ENCODE measurements around the gene ZNF580.

The ZNF580 gene

GRCh38 chr19:55656988-55657747 is 16.4 kb downstream of the ZNF580 start:
- in situ Hi-C loops (cut with HindIII; ENCODE audit: low sequenced_read_pairs): no loop called here

- in situ Hi-C loops (cut with HindIII; ENCODE audit: low sequenced_read_pairs): no loop called here
Observed at GRCh38 chr19:55658846-55659459, 18.2 kb downstream of the ZNF580 start.

GRCh38 chr19:55659822-55660221 is 19.0 kb downstream of the ZNF580 start:
- in situ Hi-C loops (cut with HindIII; ENCODE audit: low sequenced_read_pairs): no loop called here

- in situ Hi-C loops (cut with HindIII; ENCODE audit: low sequenced_read_pairs): no loop called here
Observed at GRCh38 chr19:55660404-55660803, 19.6 kb downstream of the ZNF580 start.

GRCh38 chr19:55660991-55661390 is 20.2 kb downstream of the ZNF580 start:
- in situ Hi-C loops (cut with HindIII; ENCODE audit: low sequenced_read_pairs): no loop called here

- in situ Hi-C loops (cut with HindIII; ENCODE audit: low sequenced_read_pairs): no loop called here
Observed at GRCh38 chr19:55661826-55662225, 21.0 kb downstream of the ZNF580 start.

GRCh38 chr19:55663846-55664536 is 23.2 kb downstream of the ZNF580 start:
- in situ Hi-C loops (cut with HindIII; ENCODE audit: low sequenced_read_pairs): no loop called here

- in situ Hi-C loops (cut with HindIII; ENCODE audit: low sequenced_read_pairs): no loop called here
Observed at GRCh38 chr19:55666343-55667005, 25.7 kb downstream of the ZNF580 start.

GRCh38 chr19:55667006-55667381 is 26.2 kb downstream of the ZNF580 start:
- in situ Hi-C loops (cut with HindIII; ENCODE audit: low sequenced_read_pairs): no loop called here

- in situ Hi-C loops (cut with HindIII; ENCODE audit: low sequenced_read_pairs): no loop called here
Observed at GRCh38 chr19:55667511-55667910, 26.7 kb downstream of the ZNF580 start.

GRCh38 chr19:55667958-55668357 is 27.2 kb downstream of the ZNF580 start:
- in situ Hi-C loops (cut with HindIII; ENCODE audit: low sequenced_read_pairs): no loop called here

GRCh38 chr19:55668603-55669348 is 28.0 kb downstream of the ZNF580 start:
- in situ Hi-C loops (cut with HindIII; ENCODE audit: low sequenced_read_pairs): no loop called here

GRCh38 chr19:55669418-55670279 is 28.8 kb downstream of the ZNF580 start:
- in situ Hi-C loops (cut with HindIII; ENCODE audit: low sequenced_read_pairs): no loop called here

- in situ Hi-C loops (cut with HindIII; ENCODE audit: low sequenced_read_pairs): no loop called here
Observed at GRCh38 chr19:55670280-55671053, 29.7 kb downstream of the ZNF580 start.

- in situ Hi-C loops (cut with HindIII; ENCODE audit: low sequenced_read_pairs): no loop called here
Observed at GRCh38 chr19:55671054-55671378, 30.2 kb downstream of the ZNF580 start.

- in situ Hi-C loops (cut with HindIII; ENCODE audit: low sequenced_read_pairs): no loop called here
Observed at GRCh38 chr19:55672418-55672817, 31.6 kb downstream of the ZNF580 start.

GRCh38 chr19:55673465-55673864 is 32.7 kb downstream of the ZNF580 start:
- in situ Hi-C loops (cut with HindIII; ENCODE audit: low sequenced_read_pairs): no loop called here

GRCh38 chr19:55673889-55674288 is 33.1 kb downstream of the ZNF580 start:
- in situ Hi-C loops (cut with HindIII; ENCODE audit: low sequenced_read_pairs): no loop called here

GRCh38 chr19:55674459-55674840 is 33.6 kb downstream of the ZNF580 start:
- in situ Hi-C loops (cut with HindIII; ENCODE audit: low sequenced_read_pairs): no loop called here

Measured in DLD1 (cell line).